OCI-LY7 (cell line): ENCODE results near the gene FBN3. TPM values are rescaled to one million over a fixed set of nuclear protein-coding genes. Genes with fewer than 3 reads are reported as not detected.
"Not testable (repeated sequence)": the region's sequence is repeated elsewhere in the genome, so short reads cannot be mapped to it uniquely, and the experiment has no call there.

Experiments used
- BruUV-seq: library from RNA; stranded (reverse); fragments of 400-500 nt; replicated peaks from 2 replicates; lab custom pipeline; 2021; lab: Mats Ljungman, UMichigan
- CTCF ChIA-PET: fragments of 300-600 bp; sonication (Branson Sonifier 250); formaldehyde crosslinking; loops from one replicate; lab custom pipeline; 2022; ENCODE audit warnings: antibody characterized with exemption; ENCODE audit not compliant: unreplicated experiment; lab: Charles Lee
- POLR2A ChIA-PET: fragments of 300-600 bp; sonication (Branson Sonifier 250); formaldehyde crosslinking; loops from one replicate; lab custom pipeline; 2022; ENCODE audit warnings: antibody characterized with exemption; lab: Charles Lee
- DNase-seq: peaks from one replicate; pipeline ENCODE4 v3.0.0-alpha.2; 2015; ENCODE audit warnings: low spot score
- H2AFZ ChIP-seq: fragments of 200-600 bp; sonication (generic), shearing (Covaris generic); 2 replicates; pipeline ENCODE4 v1.6.1; 2014; ENCODE audit warnings: mild to moderate bottlenecking, antibody characterized with exemption, low read length, moderate library complexity
- H3K27ac ChIP-seq: fragments of 200-600 bp; sonication (generic); 2 replicates; pipeline ENCODE4 v1.5.1; 2014; ENCODE audit warnings: mixed run types, low read depth, mild to moderate bottlenecking, moderate library complexity, low read length, inconsistent platforms; ENCODE audit not compliant: poor library complexity, severe bottlenecking
- H3K36me3 ChIP-seq: fragments of 200-600 bp; sonication (generic); 2 replicates; pipeline ENCODE4 v1.6.1; 2014; ENCODE audit warnings: mild to moderate bottlenecking, antibody characterized with exemption, low read length, moderate library complexity, mixed read lengths; ENCODE audit not compliant: insufficient read depth
- H3K4me1 ChIP-seq: fragments of 200-600 bp; sonication (generic); 2 replicates; pipeline ENCODE4 v1.5.1; 2014; ENCODE audit warnings: mild to moderate bottlenecking, low read length; ENCODE audit not compliant: insufficient read depth, poor library complexity, severe bottlenecking
- H3K4me2 ChIP-seq: fragments of 200-600 bp; sonication (generic); 2 replicates; pipeline ENCODE4 v1.6.1; 2014; ENCODE audit warnings: mild to moderate bottlenecking, low read length
- H3K4me3 ChIP-seq: fragments of 200-600 bp; sonication (generic); 2 replicates; pipeline ENCODE4 v1.5.1; 2014; ENCODE audit warnings: mild to moderate bottlenecking, low read depth, low read length; ENCODE audit not compliant: poor library complexity, severe bottlenecking
- H3K79me2 ChIP-seq: fragments of 200-600 bp; sonication (generic); 2 replicates; pipeline ENCODE4 v1.6.1; 2016; ENCODE audit warnings: low read depth, mild to moderate bottlenecking, low read length, moderate library complexity, mixed read lengths; ENCODE audit not compliant: insufficient read depth
- H3K9me2 ChIP-seq: fragments of 200-600 bp; sonication (generic); 2 replicates; pipeline ENCODE4 v1.6.1; 2016; ENCODE audit warnings: mild to moderate bottlenecking, low read length, mixed read lengths; ENCODE audit not compliant: insufficient read depth
- H3K9me3 ChIP-seq: fragments of 200-600 bp; sonication (generic); 2 replicates; pipeline ENCODE4 v1.6.1; 2014; ENCODE audit warnings: mild to moderate bottlenecking, mixed run types, low read length, mixed read lengths
- H4K20me1 ChIP-seq: fragments of 200-600 bp; sonication (generic); 2 replicates; pipeline ENCODE4 v1.6.1; 2014; ENCODE audit warnings: mild to moderate bottlenecking, antibody characterized with exemption, low read length, moderate library complexity, mixed read lengths; ENCODE audit not compliant: insufficient read depth
- EZH2phosphoT487 ChIP-seq: fragments of 200-600 bp; sonication (generic); IDR thresholded peaks from 2 replicates; pipeline ENCODE4 v1.6.1; 2018; ENCODE audit warnings: low read depth, borderline replicate concordance, mild to moderate bottlenecking, mixed run types, antibody characterized with exemption, low read length, moderate library complexity, mixed read lengths
- intact Hi-C: fragments of 100-400 bp; cut with micrococcal nuclease; formaldehyde crosslinking; loops from one replicate; pipeline ENCODE4 v1.10.0; 2022; ENCODE audit not compliant: unreplicated experiment
- total RNA-seq, 2 experiments: library from RNA; depleted of rRNA in 1 of 2; stranded (reverse); fragments of >200 nt in 1 of 2; shearing (Covaris generic) in 1 of 2; gene quantifications; 2 replicates each; pipeline ENCODE4 v1.2.3, GENCODE V29; 2014 to 2022
- TF ChIP-seq, protein P1 (sequence below): fragments of 200-600 bp; sonication (generic); conservative IDR thresholded peaks from 2 replicates; pipeline ENCODE4 v1.5.1; 2014; ENCODE audit warnings: mild to moderate bottlenecking, antibody characterized with exemption, low read length, moderate library complexity, mixed read lengths

Gene FBN3
- total RNA-seq, 2 experiments from 2014 or later = not detected

DNA sequence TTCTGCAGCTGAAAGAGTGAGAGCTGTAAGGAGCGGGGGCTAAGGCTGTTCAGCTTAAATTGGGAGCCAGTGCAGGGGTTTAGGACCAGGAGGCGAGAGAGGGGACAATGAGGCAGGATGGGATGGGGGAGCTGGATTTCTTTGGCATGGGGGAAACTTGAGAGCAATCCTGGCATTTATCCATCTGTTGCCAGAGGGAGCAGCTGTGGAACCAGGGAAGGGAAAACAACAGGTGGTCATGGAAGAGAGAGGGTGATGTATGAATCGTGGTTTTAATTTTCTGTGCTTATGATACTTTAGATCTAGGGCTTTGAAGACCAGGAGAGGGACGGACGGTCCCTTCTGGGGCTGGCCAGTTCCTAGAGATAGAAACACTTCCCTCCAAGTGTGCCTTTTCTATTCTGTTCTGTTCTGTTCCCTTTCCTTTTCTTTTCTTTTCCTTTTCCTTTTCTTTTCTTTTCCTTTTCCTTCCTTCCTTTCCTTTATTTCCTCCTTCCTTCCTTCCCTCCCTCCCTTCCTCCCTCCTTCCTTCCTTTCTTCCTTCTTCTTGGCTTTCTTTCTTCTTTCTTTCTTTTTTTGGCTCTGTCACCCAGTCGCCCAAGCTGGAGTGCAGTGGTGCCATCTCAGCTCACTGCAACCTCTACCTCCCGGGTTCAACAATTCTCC lies 112.8 kb downstream of the FBN3 start:
- Histone ChIP-seq H3K4me2 (no peak overlapping the region), H4K20me1 (no peaks in the 10 kb centered on the region), H3K9me2 (no peaks in the 10 kb centered on the region), H3K79me2 (no peaks in the 10 kb centered on the region), H3K4me3 (no peak overlapping the region), H3K27ac (no peak overlapping the region), H2AFZ (no peak overlapping the region), H3K36me3 (no peaks in the 10 kb centered on the region), H3K9me3 (no peaks in the 10 kb centered on the region), H3K4me1 (no peaks in the 10 kb centered on the region)
- no TSS peak for BruUV-seq
- ChIA-PET POLR2A (interaction anchor here (0.6 kb wide), 1 partner anchor 193 kb away, joined by 3 read pairs; no protein-coding TSS in a partner anchor), CTCF (no interaction called here)
- intact Hi-C loops = no loop called here
- DNase-seq = no peak
- no peak for TF ChIP-seq EZH2phosphoT487
- TF ChIP-seq, protein P1, sequence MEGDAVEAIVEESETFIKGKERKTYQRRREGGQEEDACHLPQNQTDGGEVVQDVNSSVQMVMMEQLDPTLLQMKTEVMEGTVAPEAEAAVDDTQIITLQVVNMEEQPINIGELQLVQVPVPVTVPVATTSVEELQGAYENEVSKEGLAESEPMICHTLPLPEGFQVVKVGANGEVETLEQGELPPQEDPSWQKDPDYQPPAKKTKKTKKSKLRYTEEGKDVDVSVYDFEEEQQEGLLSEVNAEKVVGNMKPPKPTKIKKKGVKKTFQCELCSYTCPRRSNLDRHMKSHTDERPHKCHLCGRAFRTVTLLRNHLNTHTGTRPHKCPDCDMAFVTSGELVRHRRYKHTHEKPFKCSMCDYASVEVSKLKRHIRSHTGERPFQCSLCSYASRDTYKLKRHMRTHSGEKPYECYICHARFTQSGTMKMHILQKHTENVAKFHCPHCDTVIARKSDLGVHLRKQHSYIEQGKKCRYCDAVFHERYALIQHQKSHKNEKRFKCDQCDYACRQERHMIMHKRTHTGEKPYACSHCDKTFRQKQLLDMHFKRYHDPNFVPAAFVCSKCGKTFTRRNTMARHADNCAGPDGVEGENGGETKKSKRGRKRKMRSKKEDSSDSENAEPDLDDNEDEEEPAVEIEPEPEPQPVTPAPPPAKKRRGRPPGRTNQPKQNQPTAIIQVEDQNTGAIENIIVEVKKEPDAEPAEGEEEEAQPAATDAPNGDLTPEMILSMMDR = no peak

DNA sequence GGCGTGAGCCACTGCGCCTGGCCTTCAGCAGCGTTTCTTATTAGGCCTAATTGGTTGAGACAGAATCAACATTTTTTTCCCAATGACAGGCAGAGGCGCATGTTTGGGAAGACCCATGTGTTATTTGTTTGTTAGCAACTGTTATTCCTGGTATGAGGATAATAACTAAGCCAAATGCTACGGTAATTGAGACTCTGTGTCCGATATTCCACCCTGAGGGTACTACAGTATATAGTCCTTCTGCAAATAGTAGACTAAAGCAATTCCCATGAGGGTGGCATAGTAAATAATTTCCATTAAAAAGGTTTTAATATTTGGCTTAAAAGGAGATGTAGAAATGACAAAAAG lies 115.2 kb downstream of the FBN3 start:
- TF ChIP-seq, protein P1 = no peak
- TF ChIP-seq EZH2phosphoT487 = no peak
- BruUV-seq = no TSS peak

DNA sequence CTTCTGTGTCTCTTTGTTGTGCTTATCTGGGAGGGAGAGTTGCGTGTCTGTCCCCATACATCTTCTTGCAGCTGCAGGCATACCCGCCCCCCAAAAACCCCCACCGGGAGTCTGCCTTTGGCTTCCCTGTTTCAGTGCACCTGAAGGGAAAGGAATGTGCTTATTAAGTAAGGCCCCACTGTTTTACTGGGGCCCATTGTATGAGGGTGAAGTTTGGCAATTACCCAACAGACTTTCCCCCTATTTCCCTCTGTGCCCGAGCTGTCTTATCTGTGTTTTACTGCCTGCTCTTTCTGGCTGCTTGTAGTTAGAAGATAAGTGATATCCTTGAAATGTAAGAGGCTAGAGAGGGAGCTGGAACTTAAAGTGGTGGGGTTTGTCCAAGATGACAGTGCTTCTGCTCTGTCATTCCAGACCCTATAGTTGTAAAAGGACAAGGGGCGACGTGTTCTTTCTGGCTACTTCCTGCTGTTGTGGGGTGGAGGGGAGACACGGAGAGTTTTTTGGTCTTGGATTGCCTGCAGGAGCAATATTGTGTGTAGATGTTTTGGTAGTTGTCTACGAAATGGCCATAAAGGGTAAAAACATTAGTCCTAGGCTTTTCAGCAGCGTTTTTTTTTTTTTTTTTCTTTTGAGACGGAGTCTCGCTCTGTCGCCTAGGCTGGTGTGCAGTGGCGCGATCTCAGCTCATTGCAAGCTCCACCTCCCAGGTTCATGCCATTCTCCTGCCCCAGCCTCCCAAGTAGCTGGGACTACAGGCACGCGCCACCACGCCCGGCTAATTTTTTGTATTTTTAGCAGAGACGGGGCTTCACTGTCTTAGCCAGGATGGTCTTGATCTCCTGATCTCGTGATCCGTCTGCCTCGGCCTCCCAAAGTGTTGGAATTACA lies 115.9 kb downstream of the FBN3 start:
- intact Hi-C loops, H2AFZ ChIP-seq, H3K36me3 ChIP-seq, H4K20me1 ChIP-seq, CTCF ChIA-PET, POLR2A ChIA-PET, H3K27ac ChIP-seq, H3K4me3 ChIP-seq, DNase-seq, H3K4me1 ChIP-seq, H3K9me2 ChIP-seq, H3K4me2 ChIP-seq, H3K9me3 ChIP-seq, BruUV-seq, H3K79me2 ChIP-seq: not testable (repeated sequence)

More for the DNA sequence above, 115.2 kb downstream of the FBN3 start:
- Histone ChIP-seq H2AFZ (no peak overlapping the region), H3K4me1 (no peaks in the 10 kb centered on the region), H4K20me1 (no peaks in the 10 kb centered on the region), H3K36me3 (no peaks in the 10 kb centered on the region), H3K4me2 (no peak overlapping the region), H3K27ac (no peak overlapping the region), H3K4me3 (no peak overlapping the region), H3K9me3 (no peaks in the 10 kb centered on the region), H3K79me2 (no peaks in the 10 kb centered on the region), H3K9me2 (no peaks in the 10 kb centered on the region)
- POLR2A ChIA-PET = no interaction called here
- CTCF ChIA-PET = no interaction called here
- no peak for DNase-seq
- intact Hi-C loops = no loop called here
